HG02981 (cell line): ENCODE measurements around the gene RASGEF1B.

ENCODE experiments used
- ATAC-seq: cut with Tn5 transposase; IDR thresholded peaks from one replicate; pipeline ENCODE4 v1.9.1; 2021; ENCODE audit warnings: mild to moderate bottlenecking, moderate library complexity; ENCODE audit not compliant: unreplicated experiment

RASGEF1B gene

DNA sequence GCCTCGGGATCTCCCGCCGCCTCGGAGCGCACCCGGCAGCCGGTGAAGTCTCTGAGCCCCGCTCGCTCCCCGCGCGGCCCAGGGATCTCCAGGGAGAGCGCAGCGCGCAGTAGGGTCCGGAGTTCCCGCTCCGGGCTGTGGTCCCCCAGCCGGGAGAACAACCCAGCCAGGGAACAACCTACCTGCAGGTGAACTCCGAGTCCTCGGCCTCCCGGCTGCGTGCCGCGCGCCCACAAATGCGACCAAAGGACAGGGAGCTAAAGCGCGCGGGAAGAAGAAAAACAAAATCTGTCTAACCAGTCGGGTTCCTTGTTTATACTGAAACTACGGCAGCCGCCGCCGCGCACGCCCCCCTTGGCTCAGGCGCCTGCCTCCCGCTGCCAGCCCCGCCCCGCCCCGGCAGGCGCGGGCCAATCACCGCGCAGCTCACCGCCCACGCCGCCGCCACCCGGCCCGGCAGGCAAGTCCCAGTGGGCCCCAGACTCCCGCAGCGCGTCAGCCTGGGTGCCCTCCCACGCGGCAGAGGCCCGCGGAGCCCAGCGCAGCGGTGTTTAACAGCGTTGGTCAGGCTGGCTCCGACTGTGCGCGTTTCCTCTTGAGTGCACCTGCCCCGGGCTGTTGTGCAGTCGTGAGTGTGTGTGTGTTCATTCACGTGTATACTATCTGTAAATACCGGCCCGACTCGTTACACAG, at the start of gene RASGEF1B:
Gene RASGEF1B, minus strand, starts transcription at position 320 of the 693 bp plus-strand sequence. CDS start 12,399 bp downstream, outside the sequence.
- ATAC-seq: peak; percentile 88

DNA sequence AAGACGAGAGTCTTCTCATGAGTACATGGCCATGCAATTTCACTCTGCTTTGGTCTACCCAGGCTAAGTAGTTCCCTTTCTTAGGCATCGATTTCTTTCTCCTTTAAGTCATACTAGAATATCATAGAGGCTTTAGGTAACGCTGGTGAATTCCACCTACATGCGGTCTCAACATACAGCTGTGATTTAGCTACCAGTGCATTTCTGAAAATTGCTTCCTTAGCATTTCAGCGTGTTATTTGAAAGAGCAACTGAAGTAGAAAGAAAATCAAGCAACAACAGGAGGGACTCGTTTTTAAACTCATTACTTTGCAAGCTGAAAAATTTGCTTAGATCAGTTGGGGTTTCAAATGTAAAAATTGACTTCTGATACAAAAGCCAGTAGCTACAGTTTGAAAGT, 48.1 kb upstream of the RASGEF1B start:
- no peak for ATAC-seq

DNA sequence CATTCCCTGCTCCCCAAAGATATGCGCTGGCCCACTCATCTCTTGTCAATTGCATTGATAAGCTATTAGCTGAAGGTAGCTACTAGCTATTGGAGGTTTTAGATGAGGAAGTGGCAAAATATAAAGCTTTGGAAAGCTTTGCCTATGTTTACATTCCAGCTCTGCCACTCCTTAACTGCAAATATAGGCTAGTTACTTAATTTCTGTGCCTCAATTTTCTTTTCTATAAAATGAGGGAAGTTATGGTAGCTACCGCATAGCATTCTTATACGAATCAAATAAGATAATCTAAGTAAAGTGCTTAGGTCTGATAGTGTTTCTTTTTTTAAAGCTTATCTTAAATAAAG, 47.7 kb upstream of the RASGEF1B start:
- no peak for ATAC-seq

DNA sequence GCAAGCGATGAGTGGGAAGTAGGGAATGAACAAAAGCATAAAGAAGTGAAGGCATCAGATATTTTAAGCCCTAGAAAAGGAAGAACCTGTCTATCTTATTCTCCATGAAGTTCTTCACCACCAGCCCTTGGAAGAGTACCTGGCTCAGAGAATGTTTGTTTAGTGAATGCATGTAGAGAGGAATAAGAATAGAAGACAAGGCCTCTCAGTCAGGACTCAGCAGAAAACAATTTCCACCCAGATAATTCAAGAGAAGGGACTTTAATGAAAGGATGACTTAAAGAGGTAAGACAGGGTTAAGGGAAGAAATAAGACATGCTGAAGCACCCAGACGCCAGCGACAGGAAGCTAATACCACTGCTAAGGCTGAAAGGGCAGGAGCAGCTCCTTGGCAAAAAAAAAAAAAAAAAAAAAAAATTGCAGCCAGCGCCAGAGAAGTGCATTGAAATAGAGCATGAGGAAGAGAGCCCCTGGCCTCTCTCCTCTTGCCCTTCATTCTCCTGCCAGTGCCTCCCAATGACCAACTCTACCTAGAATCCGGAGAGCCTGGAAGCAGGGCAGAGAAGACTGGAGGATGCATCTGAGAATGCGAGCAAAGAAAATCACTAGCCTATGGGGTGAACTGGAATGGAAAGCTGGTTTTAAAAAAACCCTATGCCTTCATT, 47.2 kb upstream of the RASGEF1B start:
- ATAC-seq: no peak

DNA sequence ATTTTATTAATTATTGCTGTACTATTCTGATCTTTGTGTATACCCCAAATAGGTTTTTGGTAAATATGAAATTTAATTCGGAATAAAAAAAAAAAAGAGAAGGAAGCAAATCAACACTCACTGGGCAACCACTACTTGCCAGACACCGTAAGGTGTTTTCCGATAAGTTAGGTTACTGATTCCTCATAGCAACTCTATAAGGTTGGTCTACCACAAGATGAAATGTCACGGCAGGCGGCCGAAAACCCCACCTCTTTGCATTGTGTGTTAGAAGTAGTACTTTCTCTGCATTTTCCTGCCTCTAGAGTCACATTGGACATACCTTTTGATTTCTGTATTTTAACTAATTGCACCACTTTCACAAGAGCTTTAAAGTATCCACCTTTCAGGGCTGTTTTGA, 44.5 kb upstream of the RASGEF1B start:
- ATAC-seq: no peak

DNA sequence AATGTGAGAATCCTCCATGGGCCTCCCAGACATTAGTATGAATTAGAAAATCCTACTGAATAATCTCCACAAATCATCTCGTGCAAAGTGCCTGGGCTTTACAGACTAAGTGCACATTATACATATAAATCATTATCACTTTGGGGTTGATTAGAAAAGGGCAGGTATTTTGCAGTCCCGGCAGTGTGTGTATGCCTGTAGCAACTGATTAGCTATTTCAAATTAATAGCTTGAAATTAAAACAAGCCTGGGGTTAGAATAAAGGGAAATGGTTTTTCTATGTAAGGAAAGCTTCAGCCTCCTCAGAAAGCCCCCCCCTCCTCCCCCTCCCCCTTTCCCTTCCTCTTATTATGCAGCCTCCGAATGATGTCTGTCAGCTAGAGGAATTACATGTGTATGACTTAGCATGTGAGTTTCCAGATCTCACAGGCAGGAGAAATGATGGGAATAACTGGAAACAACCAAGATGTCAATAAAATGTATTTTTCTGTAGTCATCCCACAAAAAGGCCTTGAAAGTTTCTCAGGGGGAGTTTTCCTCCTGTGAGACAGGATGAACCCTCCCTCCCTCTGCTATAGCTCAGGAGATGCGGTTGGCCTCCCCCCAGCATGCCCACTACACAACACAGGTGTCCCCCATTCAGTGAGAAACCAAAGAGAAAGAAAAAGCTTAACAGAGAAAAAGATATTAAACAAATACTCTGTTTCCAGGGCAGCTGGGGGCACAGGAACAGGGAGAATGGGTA, 41.2 kb upstream of the RASGEF1B start:
- ATAC-seq: peak; percentile 50

DNA sequence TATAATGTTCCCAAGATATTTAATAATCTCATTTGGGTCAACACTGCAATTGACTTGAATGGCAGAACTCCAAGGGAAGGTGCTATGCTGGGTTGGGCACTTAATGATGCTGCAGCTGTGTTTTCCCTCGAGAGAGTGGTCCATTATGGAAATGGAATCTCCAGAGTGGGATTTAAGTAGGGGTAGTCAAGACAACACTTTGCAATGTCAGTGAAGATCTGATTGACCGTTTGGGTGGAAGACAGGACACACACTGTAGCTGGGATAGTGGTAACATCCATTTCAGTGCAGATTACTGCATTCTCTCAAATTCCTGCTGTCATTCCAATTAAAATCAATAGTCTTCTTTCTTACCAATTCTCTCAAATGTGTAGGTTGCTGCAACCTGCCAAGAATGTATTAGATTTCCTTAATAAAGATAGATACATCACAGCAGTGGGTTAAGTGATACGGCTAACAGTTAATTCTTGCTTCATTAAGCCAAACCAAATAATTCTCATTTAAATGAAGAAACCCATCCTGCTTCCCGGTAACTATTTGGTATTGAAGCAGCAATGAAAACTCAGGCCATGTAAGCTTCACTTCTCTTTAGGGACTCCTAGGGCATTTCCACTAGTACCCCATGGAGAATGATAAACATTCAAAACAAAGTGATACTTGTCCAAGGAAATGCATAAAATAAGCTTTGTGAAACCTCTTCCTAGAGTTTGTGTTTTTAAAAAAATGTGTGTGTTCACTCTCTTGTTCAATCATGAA, 40.5 kb upstream of the RASGEF1B start:
- no peak for ATAC-seq

DNA sequence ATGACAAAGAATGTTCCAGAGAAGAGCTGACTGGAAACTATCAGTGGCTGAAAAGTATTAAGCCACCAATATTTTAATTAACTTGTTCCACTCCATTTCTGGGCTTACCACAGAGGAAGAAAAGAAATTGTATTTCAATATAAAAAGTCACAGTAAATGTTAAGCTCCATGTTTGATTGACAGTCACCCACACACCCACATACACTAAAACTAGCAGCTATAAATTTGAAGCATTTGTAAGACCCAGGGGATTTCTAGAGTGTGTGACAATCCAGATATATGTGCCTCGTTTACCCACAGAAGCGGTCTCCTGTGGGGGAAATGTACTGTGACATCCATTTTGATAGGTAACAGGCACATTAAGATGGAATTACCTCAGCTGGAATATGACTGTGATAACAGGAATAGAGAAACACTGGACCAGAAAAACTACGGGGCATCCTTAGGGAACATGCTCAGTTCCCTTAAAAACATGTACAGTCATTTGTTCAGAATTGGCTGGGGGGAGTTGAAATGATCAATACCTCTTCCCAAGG, 39.0 kb upstream of the RASGEF1B start:
- ATAC-seq: no peak

DNA sequence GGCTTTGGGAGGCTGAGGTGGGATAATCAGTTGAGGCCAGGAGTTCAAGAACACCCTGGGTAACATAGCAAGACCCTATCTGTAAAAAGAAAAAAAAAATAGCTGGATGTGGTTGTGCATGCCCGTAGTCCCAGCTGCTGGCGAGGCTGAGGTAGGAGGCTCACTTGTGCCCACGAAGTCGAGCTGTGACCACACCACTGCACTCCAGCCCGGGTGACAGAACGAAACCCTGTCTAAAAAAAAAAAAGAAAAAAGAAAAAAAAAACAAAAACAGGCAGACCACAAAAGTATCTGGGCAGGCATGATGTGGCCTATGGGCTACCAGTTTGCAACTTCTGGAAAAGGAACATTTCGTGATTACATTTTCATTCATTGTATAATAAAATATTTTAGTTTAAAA, 38.1 kb upstream of the RASGEF1B start:
- ATAC-seq: no peak

DNA sequence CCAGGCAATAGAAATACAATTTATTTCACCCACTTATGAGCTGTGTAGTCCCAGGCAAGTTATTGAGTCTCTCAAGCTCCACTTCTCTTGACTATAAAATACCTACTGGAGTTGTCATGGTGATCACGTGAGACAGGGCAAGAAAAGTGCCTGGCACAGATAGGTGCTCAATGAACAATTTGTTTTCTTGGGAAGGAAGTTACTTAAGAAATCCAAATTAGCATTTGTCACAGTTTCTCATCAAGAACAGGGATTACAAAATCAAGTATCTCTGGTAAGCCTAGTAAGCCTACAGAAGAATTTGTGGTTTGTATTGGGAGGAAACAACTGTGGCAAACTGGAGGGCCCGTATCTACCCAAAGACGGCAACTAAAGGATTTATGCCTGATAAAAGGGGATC, 37.5 kb upstream of the RASGEF1B start:
- ATAC-seq: no peak

DNA sequence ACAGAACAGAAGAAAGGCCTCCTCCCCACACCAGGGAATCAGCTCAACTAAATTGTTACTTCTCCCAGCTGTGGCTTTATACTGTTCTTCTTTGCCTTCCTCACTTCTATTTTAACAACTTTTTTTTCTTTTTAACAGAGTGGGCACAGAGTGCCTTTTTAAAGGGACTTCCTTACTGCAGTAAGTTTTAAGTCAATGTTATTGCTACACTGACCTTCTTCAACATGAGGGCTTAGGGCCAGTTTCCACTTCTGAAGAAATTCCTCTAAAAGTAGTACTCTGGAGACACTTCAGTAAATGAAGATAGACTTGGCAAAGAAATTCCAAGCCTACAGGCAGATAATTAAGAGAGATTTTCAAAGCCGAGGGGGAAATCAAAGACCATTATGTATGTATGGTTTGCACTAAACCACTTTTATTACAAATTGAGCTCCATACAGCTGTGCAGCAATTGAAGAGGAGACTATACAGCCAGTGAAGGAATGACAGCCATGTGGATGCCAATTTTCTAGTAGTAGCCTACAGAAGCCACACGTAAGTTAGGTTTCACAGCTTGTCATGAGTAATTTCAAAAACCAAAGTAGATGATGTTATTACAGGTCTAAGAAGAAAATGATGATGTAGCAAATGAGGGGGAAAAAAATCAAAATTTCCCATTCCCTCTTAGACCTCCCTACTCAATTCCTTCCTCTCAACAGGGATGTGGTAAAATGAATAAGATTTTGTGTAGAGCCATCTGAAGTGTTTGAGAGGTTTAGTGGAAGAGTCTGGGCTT, 36.9 kb upstream of the RASGEF1B start:
- ATAC-seq: no peak

DNA sequence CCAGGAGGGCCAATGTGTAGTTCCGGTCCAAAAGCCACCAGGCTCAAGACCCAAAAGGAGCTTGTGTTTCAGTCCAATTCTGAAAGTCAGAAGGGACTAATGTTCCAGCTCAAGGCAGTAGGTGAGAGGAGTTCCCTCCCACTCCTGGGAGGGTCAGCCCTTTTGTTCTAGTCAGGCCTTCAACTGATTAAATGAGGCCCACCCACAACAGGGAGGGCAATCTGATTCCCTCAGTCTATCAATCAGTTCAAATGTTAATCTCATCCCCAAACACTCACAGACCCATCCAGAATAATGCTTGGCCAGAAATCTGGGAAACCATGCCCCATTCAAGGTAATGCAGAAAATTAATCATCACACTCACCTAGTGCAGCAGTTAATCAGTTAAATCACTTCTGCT, 35.8 kb upstream of the RASGEF1B start:
- no peak for ATAC-seq

DNA sequence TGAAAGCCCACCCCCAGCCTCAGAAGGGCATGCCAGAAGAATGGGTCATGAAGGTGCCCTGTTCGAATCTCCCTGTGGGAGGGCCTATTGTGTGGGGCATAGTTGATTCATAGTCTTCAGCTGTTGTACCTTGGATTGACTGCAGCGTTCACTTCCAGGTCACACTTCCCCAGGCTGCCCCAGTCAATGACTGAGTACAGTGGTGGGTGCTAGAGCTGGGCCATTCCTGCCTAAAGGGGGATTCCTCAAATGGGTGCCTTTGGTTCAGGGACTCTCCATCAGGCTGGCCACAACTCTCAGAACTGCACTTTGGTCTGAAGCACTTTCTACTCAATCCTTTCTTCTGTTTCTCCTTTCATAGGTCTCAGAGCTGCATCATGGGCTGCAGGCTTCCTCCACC, 35.0 kb upstream of the RASGEF1B start:
- peak; percentile 58 for ATAC-seq

DNA sequence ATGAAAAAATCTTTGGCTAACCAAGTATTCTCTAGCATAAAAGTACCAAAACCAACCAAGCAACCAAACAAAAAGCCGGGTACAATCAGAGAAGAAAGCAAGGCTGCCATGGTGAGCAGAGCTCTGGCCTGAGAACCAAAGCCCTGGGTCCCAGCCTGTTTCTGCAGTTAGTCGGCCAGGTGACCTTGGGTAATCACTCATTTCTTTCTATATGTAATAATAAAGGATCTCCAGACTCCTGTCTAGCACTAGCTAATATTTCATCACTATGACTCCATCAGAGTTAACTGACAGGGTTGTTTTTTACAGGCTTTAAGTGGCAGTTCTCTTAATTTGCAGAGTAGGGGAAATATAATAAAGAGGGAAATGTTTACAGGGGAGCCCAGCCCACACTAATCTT, 34.0 kb upstream of the RASGEF1B start:
- no peak for ATAC-seq

DNA sequence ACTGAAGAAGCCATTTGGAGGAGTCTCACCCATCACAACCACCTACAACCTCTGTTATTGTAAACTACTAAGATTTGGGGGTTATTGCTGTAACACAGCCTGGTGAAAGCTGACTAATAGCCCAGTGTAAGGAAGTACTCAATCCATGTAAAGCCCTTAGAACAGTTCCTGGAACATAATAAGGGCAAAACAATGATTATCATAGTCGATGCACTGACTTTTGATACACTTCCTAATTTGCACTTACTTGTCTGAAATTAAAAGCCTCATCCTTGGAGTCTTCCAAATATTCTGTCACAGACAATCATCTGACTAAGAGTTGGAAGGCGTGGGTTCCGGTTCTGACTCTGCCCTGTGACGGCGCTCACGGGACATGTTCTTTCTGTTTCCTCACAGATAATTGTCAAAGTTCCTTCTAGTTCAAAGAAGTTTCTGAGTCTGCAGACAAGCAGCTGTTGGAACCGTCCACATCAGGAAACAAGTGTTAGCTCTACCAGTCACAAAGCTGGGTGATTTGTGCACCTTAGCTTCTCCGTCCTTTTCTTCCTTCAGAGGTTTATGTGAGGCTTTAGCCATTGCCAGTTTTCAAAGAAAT, 33.4 kb upstream of the RASGEF1B start:
- ATAC-seq: peak; percentile 45

DNA sequence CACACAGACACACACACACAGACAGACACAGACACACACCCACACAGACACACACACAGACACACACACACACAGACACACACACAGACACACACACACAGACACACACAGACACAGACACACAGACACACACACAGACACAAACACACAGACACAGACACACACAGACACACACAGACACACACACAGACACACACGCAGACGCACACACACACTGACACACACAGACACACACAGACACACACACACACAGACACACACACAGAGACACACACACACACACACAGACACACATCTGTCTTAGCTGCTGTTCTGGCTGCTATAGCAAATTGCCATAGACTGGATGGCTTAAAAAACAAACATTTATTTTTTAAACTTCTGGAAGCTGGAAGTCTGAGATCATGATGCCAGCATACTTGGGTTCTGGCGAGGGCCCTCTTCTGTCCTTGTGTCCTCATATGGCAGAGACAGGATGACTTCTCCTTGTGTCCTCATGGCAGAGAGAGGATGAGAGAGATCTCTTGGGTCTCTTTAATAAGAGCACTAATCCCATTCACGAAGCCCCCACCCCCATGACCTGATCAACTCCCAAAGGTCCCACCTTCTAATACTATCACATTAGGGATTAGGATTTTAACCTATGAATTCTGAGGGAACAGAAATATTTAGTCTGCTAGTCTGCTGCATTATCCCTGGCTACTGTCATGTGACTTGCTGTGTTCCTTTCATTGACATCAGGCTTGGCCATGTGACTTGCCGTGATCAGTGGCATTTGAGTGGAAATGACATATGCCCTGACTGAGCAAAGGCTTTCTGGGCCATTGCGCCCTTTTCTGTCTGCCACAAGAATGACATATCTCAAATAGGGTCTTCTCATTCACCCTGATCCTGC, 32.7 kb upstream of the RASGEF1B start:
- no peak for ATAC-seq

DNA sequence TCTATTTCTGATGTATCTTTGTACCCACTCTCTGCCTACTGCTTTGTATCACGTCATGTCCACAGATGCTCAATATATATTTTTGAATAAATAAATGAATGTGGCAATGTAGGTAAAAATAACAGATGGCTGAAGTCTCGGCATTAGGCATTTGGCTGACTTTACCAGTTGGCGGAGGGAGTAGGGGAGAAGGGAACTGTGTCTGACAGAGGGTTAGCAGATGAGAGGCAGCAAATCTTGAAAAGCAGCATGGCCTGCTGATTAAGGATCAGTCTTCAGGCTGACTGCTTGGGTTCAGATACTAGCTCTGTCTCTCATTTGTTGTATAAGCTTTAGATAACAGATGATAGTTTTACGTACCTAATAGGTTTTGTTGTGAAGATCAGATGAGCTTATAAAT, 31.9 kb upstream of the RASGEF1B start:
- ATAC-seq: no peak

DNA sequence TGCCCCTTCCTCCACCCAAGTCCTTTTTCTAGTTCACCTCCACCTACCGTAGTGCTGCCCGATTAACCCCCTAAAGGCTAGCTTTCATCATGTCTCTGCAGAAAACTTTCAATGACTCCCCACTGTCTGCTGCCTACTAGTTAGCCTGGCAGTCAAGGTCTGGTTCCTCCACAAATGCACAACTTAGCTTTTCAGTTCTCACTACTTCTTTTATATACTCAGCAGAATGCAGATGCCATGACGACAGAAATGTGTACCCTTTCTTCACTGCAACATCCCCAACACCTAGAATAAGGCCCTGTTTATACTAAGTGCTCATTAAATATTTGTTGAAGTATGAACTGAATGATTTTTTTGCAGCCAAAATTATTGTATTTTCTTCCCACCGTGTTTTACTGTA, 30.9 kb upstream of the RASGEF1B start:
- ATAC-seq: no peak

DNA sequence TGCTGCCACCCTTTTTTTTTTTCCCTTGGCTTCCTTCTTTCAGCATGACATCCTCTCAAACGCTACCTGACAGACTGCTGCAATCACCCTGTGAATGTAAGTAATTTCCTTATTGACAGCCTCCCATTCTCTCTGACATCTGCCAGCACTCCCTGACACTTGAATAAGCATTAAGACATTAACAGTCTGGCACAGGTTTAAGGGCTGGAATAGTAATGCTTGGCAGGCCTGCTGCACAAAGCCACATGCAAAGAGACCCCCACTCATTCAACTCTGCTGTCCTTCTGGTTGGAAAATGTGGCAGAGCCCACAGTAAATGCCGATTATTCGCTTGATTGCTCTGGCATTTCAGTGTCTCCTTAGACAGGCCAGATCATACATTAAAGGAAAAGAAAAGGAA, 28.1 kb upstream of the RASGEF1B start:
- no peak for ATAC-seq
